ENCODE measurements around the gene NME2. TPM values are rescaled to one million over a fixed set of nuclear protein-coding genes. Genes with fewer than 3 reads are reported as not detected.
"Not testable (repeated sequence)": the region's sequence is repeated elsewhere in the genome, so short reads cannot be mapped to it uniquely, and the experiment has no call there.

Gene NME2
- total RNA-seq, 1 donor from 2014 or later: 683 TPM

DNA sequence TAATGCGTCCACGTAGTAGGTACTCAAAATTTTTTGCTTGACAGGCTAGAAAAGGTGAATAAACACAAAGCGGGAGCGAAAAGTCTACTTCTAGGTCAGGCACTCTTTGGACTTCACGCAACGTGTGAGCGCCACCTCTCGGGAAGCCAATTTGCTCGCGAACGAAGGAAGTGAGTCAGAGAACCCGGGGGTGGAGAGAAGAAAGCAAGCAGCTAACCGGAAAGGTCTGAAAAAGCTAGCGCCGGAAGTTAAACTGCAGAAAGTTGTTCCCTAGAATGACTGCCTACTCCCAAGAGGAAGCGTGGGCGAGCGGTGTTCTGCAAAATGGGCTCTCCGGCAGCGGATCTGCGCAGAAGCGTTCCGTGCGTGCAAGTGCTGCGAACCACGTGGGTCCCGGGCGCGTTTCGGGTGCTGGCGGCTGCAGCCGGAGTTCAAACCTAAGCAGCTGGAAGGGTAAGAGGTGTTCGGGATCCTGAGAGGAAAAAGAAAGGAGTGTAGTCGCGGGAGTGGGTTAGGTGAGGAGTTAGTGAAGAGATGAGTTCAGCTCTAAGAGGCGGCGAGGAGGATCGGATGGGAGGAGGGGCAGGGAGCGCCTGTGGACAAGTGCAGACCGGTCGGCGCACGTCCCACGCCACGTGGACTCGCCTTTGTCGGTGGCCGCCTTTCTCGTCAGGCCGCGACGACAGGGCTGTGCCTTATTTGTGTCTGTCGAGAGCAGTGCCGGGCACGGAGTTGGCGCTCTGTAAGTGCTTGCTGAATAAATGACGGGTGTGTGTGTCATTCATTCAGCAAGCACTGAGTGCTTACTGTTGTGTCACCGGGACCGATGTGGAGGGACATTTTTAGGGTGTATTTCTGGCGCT is 12.8 kb upstream of the NME2 start, which contains the start of gene NME1:
Gene NME1 (plus strand): TSS at position 350 of the 863 bp plus-strand sequence. CDS start 2,096 bp downstream, outside the sequence.
- peak; percentile 94 for ATAC-seq

DNA sequence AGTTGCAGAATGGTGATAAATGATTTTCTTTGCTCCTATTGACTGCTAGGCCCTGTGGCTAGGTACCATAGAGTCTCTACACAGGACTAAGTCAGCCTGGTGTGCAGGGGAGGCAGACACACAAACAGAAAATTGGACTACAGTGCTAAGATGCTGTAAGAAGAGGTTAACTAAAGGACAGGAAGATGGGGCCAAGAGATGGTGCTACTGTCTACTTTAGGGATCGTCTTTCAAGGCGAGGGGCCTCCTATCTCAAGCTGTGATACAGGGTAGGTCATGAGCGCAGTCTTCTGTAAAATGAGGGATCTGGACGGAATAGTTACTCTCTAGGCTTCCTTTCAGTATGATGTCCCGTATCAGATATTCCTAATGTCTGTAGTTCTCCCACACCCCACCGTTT is 12.0 kb upstream of the NME2 start:
- no peak for ATAC-seq

- peak; percentile 27 for ATAC-seq
Observed at GRCh38 chr17:51155416-51155815, 10.8 kb upstream of the NME2 start.

DNA sequence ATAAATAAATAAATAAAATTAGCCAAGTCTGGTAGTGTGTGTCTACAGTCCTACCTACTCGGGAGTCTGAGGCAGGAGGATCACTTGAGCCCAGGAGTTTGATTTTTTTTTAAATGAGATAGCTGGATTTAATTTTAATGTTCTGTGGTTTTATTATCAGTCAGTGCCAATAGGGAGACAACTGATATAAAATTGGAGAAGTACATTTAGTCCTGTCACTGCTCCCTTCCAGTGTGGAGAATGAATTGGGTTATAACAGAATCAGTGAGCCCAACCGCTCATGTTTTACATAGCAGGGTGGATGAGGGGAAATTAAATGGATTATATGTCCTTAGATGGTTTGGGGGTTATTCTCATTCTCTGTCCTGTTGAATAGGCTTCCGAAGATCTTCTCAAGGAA is 6.6 kb upstream of the NME2 start:
- ATAC-seq: no peak

DNA sequence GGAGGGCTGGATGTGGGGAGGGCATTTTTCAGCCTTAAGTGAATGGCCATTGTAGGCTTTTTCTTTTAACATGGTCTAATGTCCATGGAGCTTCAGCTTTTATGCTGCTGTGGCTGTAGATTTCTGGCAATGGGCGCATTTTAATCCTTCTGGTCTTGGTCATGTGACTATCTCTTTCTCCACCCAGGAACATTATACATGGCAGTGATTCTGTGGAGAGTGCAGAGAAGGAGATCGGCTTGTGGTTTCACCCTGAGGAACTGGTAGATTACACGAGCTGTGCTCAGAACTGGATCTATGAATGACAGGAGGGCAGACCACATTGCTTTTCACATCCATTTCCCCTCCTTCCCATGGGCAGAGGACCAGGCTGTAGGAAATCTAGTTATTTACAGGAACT is 4.7 kb upstream of the NME2 start:
- ATAC-seq: no peak

- peak; percentile 1 for ATAC-seq
Observed at GRCh38 chr17:51164911-51165679, 1.1 kb upstream of the NME2 start.

GRCh38 chr17:51165680-51166197 is 472 bp upstream of the NME2 start:
- peak; percentile 41 for ATAC-seq

- peak; percentile 41 for ATAC-seq
Observed at GRCh38 chr17:51166987-51167931, 1.0 kb downstream of the NME2 start.

DNA sequence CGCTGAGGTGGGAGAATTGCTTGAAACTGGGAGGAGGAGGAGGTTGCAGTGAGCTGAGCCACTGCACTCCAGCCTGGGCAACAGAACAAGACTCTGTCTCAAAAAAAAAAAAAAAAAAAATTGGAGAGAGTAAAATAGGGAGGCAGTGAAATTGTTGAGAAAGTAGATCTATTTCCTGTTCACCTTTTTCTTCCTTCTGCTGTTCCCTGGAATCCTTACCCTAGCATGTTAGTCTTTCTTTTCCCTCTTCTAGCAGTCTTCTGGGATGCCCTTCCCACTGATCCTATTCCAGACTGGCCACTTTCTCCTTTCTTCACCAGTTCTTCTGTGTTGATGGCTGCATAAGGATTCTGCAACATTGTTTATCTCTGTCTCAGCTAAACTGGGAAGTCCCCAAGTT is 3.1 kb downstream of the NME2 start:
- ATAC-seq: no peak

- ATAC-seq: no peak
Observed at GRCh38 chr17:51170736-51171135, 4.5 kb downstream of the NME2 start.

DNA sequence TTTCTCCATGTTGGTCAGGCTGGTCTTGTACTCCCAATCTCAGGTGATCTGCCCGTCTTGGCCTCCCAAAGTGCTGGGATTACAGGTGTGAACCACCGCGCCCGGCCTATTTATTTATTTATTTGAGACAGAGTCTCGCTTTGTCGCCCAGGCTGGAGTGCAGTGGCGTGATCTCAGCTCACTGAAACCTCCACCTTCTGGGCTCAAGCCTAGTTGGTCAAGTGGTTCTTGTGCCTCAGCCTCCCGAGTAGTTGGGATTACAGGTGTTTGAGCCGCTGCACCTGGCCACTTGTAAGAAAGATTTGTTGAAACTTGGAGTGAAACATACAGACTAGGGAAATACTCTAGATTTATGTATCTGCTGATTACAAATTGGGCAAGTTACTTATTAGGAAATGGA is 5.8 kb downstream of the NME2 start:
- ATAC-seq: not testable (repeated sequence)

DNA sequence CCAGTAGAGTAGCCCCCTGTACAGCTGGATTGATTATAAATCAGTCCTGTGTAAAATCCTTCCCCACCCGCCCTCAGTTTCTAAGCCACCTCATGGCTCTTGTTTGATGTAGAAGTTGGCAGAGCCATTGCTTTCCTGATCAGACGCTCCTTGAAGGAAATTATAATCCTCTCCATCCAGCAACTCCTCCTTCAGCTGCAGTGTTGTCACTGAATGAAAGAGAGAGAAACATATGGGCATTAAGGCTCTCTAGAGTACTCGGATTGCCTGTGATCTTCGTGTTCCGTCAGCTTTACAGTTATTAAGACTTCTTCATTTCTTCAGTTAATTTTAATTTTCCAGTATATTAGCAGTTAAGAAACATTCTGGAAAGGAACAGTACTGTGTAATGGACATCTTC is 14.3 kb downstream of the NME2 start:
- ATAC-seq: no peak

GRCh38 chr17:51184124-51184523 is 17.9 kb downstream of the NME2 start:
- no peak for ATAC-seq

DNA sequence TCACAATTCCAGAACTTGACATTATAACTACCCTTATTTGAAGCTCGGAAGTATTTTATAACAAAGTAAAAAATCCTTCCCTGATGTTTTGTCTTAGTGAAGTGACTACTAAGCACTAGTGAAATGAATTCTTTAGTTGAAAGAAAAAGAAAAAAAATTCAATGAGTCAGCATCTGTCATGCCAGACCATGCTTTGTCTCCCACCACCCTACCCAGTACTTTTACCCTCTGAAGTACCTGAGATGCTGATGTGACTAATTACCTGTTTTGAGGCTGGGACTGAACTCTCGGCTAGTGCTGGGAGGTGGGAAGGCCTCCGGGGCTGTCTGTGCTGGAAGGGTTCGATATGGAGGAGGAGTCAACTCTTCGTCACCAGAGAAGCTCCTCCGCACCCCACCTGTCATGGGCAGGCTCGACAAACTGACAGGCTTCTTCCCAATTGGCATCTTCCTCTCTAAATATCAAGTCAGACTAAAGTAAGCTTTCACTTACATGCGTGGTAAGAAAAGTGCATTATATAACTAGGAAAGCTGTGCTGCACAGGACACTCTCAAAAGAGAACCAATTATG is 19.6 kb downstream of the NME2 start:
- no peak for ATAC-seq

GRCh38 chr17:51188271-51188833 is 22.1 kb downstream of the NME2 start:
- no peak for ATAC-seq

DNA sequence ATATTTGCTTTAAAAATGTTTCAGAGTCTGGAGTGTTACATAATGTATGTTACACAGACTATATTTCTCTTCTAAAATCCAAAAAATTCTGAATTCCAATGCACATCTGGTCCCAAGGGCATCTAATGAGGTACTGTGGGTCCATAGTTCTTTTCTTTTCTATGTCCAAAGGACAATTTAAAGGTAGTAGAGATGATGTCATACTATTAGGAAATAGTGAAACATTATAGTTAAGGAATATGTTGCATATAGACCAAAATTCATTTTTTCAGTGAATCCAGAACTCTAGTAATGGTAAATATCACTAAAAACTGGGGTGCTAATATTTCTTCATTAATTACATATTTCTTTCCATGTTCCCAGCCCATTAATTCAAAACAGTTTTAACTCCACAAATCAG is 23.0 kb downstream of the NME2 start:
- ATAC-seq: no peak

DNA sequence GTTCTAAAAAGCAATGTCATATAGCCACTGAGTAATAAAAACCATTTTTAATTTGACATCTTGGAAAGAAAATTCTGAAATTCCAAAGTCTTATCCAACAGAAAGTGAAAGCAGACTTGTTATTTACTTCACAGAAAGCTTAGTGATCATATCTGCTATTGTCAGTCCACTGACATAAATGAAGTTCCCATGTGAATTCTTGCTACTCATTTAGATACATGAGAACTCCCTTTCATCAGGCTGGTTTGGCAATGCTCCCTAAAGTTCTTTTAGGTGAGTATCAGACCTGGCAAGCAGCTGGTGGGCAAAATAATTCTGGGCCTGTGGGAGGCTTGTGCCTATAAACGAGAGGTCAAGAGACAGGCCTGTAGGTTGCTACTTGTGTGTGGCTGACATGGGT is 23.4 kb downstream of the NME2 start:
- no peak for ATAC-seq

GRCh38 chr17:51191895-51192294 is 25.7 kb downstream of the NME2 start:
- ATAC-seq: no peak

- no peak for ATAC-seq
Observed at GRCh38 chr17:51197754-51198153, 31.5 kb downstream of the NME2 start.

DNA sequence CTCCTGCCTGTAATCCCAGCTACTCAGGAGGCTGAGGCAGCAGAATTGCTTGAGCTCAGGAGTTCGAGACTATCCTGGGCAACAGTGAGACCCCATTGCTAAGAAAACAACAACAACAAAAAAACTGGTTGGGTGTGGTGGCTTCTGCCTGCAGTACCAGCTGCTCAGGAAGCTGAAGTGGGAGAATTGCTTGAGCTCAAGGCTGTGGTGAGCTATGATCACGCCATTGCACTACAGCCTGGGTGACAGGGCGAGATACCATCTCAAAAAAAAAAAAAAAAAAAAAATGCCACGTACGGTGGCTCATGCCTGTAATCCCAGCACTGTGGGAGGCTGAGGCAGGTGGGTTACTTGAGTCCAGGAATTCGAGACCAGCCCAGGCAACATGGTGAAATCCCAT is 34.1 kb downstream of the NME2 start:
- no peak for ATAC-seq

DNA sequence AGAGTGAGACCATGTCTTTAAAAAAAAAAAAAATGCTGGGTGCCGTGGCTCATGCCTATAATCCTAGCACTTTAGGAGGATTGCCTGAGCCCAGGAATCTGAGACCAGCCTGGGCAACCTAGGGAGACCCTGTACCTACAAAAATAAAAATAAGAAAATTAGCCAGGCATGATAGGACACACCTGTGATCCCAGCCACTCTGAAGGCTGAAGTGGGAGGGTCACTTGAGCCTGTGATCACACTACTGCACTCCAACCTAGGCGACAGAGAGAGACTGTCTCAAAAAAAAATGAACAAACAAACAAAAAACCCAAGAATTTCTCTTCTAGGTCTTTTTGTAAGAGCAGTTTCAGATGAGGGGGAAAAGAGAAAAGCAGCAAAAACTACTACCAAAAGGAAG is 34.6 kb downstream of the NME2 start:
- ATAC-seq: no peak

DNA sequence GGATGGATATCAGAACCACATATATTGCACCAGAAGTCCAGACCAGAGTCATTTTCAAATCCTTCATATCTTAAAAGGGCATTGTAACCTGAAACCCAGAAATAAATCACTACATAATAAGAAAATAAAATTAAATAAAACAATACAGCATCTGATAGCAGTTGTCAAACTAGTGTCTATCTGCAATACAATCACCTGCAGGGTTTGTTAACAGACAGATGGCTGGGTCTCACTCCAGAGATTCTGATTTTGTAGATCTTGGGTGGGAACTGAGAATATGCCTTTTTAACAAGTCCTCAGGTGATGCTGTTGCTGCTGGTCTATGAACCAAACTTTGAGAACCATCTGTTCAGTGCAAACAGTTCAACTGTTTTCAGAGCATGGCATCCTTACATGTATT is 37.6 kb downstream of the NME2 start:
- ATAC-seq: no peak

Measured in esophagus mucosa (tissue), 1 donor.